H1 (cell line): ENCODE data around the gene PF4V1. TPM values are rescaled to one million over a fixed set of nuclear protein-coding genes. Genes with fewer than 3 reads are reported as not detected.

Source experiments
- CTCF ChIA-PET: fragments of 300-600 bp; sonication (Branson Sonifier 250); formaldehyde crosslinking; loops from one replicate; lab custom pipeline; 2021; ENCODE audit not compliant: partially characterized antibody; lab: Charles Lee
- POLR2A ChIA-PET: fragments of 300-600 bp; sonication (Branson Sonifier 250); formaldehyde crosslinking; loops from one replicate; lab custom pipeline; 2021; ENCODE audit warnings: inconsistent platforms; ENCODE audit not compliant: partially characterized antibody; lab: Charles Lee
- DNase-seq, 2 experiments: peaks; one replicate each; pipeline versions ENCODE4 v3.0.0 to v3.0.0-alpha.2; 2010 to 2022; ENCODE audit warnings: low spot score in 2 of 2, low read depth in 1 of 2, mixed read lengths in 1 of 2
- FAIRE-seq: peaks from 2 replicates; lab custom pipeline; 2011; peaks lifted over from hg19 to GRCh38; lab: Jason Lieb, UNC
- H2AFZ ChIP-seq: 2 replicates; pipeline ENCODE4 v1.8.1; 2012; ENCODE audit warnings: low read length, inconsistent platforms
- H2AK5ac ChIP-seq: 2 replicates; pipeline ENCODE4 v1.6.1; 2013; ENCODE audit warnings: low read depth, low read length
- H2BK120ac ChIP-seq: replicated peaks from 2 replicates; pipeline ENCODE3; 2013; ENCODE audit warnings: low read depth, low read length, inconsistent platforms
- H2BK12ac ChIP-seq: 2 replicates; pipeline ENCODE4 v1.6.1; 2013; ENCODE audit warnings: low read depth, low read length
- H2BK15ac ChIP-seq: 2 replicates; pipeline ENCODE4 v1.6.1; 2013; ENCODE audit warnings: low read length
- H2BK20ac ChIP-seq: 2 replicates; pipeline ENCODE4 v1.6.1; 2013; ENCODE audit warnings: low read length
- H2BK5ac ChIP-seq: 2 replicates; pipeline ENCODE4 v1.6.1; 2013; ENCODE audit warnings: low read depth, low read length
- H3K14ac ChIP-seq: 2 replicates; pipeline ENCODE4 v1.6.1; 2013; ENCODE audit warnings: inconsistent platforms; ENCODE audit not compliant: insufficient read length
- H3K18ac ChIP-seq: 2 replicates; pipeline ENCODE4 v1.6.1; 2013; ENCODE audit warnings: low read length; ENCODE audit errors: extremely low read depth
- H3K23ac ChIP-seq: 2 replicates; pipeline ENCODE4 v1.6.1; 2013; ENCODE audit warnings: inconsistent platforms; ENCODE audit not compliant: insufficient read length
- H3K23me2 ChIP-seq: 2 replicates; pipeline ENCODE4 v1.6.1; 2013; ENCODE audit warnings: low read depth, low read length
- H3K27ac ChIP-seq: 2 replicates; pipeline ENCODE4 v1.6.1; 2011; ENCODE audit warnings: low read depth, low read length, inconsistent platforms
- H3K27me3 ChIP-seq, 4 experiments: replicated peaks in 1 of 4; 1 replicate in 1 of 4; 2 replicates in 3 of 4; pipeline versions ENCODE4 v1.6.1 to v1.8.1; 2011 to 2013; ENCODE audit warnings: low read length in 3 of 4, mild to moderate bottlenecking in 3 of 4, inconsistent platforms in 2 of 4, mixed read lengths in 2 of 4, moderate library complexity in 1 of 4; ENCODE audit not compliant: control insufficient read depth in 3 of 4, insufficient read depth in 3 of 4; ENCODE audit errors: extremely low read depth in 1 of 4
- H3K36me3 ChIP-seq, 4 experiments: 2 replicates each; pipeline versions ENCODE4 v1.6.1 to v1.8.1; 2011 to 2013; ENCODE audit warnings: mild to moderate bottlenecking in 4 of 4, low read length in 3 of 4, moderate library complexity in 2 of 4, control low read depth in 1 of 4, inconsistent platforms in 1 of 4; ENCODE audit not compliant: insufficient read depth in 4 of 4, control insufficient read depth in 2 of 4
- H3K4ac ChIP-seq: replicated peaks from 2 replicates; pipeline ENCODE3; 2013; ENCODE audit warnings: low read length, low read depth, mixed read lengths, inconsistent platforms; ENCODE audit not compliant: insufficient read length
- H3K4me1 ChIP-seq, 4 experiments: replicated peaks in 1 of 4; 1 replicate in 1 of 4; 2 replicates in 3 of 4; pipeline versions ENCODE4 v1.6.1 to v1.8.1; 2011 to 2013; ENCODE audit warnings: low read length in 3 of 4, inconsistent platforms in 2 of 4, mixed read lengths in 1 of 4; ENCODE audit not compliant: insufficient read depth in 4 of 4, control insufficient read depth in 3 of 4
- H3K4me2 ChIP-seq, 2 experiments: 2 replicates each; pipeline versions ENCODE4 v1.6.1 to v1.8.1; 2011 to 2013; ENCODE audit warnings: low read depth in 2 of 2, low read length in 2 of 2, control low read depth in 1 of 2, inconsistent platforms in 1 of 2, mild to moderate bottlenecking in 1 of 2; ENCODE audit not compliant: insufficient read depth in 1 of 2
- H3K4me3 ChIP-seq, 4 experiments: fragments of 200-600, 300-600 bp in 1 of 4; sonication (generic), shearing (Covaris generic), sonication (Bioruptor Twin) in 1 of 4; 2 replicates each; pipeline versions ENCODE4 v1.5.1 to v1.8.1; 2011 to 2016; ENCODE audit warnings: low read length in 4 of 4, low read depth in 3 of 4, control low read depth in 2 of 4, inconsistent platforms in 2 of 4, mild to moderate bottlenecking in 2 of 4, mixed read lengths in 1 of 4, moderate library complexity in 1 of 4; ENCODE audit not compliant: insufficient read depth in 2 of 4; ENCODE audit errors: extremely low read depth in 1 of 4
- H3K56ac ChIP-seq: replicated peaks from 2 replicates; pipeline ENCODE3; 2013; ENCODE audit warnings: low read depth, mild to moderate bottlenecking, mixed read lengths, low read length, inconsistent platforms; ENCODE audit not compliant: insufficient read length
- H3K79me1 ChIP-seq: 2 replicates; pipeline ENCODE4 v1.6.1; 2013; ENCODE audit warnings: low read depth, low read length, control low read depth
- H3K79me2 ChIP-seq, 2 experiments: 2 replicates each; pipeline versions ENCODE4 v1.6.1 to v1.8.1; 2012 to 2013; ENCODE audit warnings: low read length in 2 of 2, mild to moderate bottlenecking in 2 of 2, inconsistent platforms in 1 of 2; ENCODE audit not compliant: insufficient read depth in 2 of 2, control insufficient read depth in 1 of 2
- H3K9ac ChIP-seq, 4 experiments: replicated peaks in 1 of 4; 1 replicate in 1 of 4; 2 replicates in 3 of 4; pipeline versions ENCODE4 v1.6.1 to v1.8.1; 2011 to 2013; ENCODE audit warnings: low read depth in 3 of 4, low read length in 3 of 4, control low read depth in 2 of 4, mild to moderate bottlenecking in 2 of 4, moderate library complexity in 2 of 4, inconsistent platforms in 1 of 4; ENCODE audit errors: extremely low read depth in 1 of 4
- H3K9me3 ChIP-seq, 2 experiments: 2 replicates each; pipeline versions ENCODE4 v1.6.1 to v1.8.1; 2012 to 2013; ENCODE audit warnings: mild to moderate bottlenecking in 2 of 2, moderate library complexity in 2 of 2, control low read depth in 1 of 2, inconsistent platforms in 1 of 2, low read depth in 1 of 2, low read length in 1 of 2, mixed read lengths in 1 of 2; ENCODE audit not compliant: insufficient read depth in 2 of 2
- H4K20me1 ChIP-seq, 2 experiments: replicated peaks in 1 of 2; 2 replicates each; pipeline versions ENCODE3 to v1.8.1; 2011 to 2013; ENCODE audit warnings: inconsistent platforms in 2 of 2, low read length in 2 of 2, mild to moderate bottlenecking in 1 of 2; ENCODE audit not compliant: insufficient read depth in 2 of 2, control insufficient read depth in 1 of 2
- H4K5ac ChIP-seq: 2 replicates; pipeline ENCODE4 v1.6.1; 2013; ENCODE audit warnings: low read length, low read depth, mixed read lengths, inconsistent platforms; ENCODE audit not compliant: insufficient read length
- H4K8ac ChIP-seq: 2 replicates; pipeline ENCODE4 v1.8.0; 2013; ENCODE audit warnings: mild to moderate bottlenecking, moderate library complexity, low read length, inconsistent platforms; ENCODE audit not compliant: insufficient read depth; ENCODE audit errors: extremely low read depth
- H4K91ac ChIP-seq: replicated peaks from 2 replicates; pipeline ENCODE3; 2013; ENCODE audit warnings: low read length, mixed read lengths, inconsistent platforms; ENCODE audit not compliant: insufficient read length
- WGBS, 2 experiments: shearing (Covaris generic) in 1 of 2; methylation state at CpG; one replicate each; pipeline versions ENCODE4 v1.1.6 to v1.1.7; 2013 to 2015; ENCODE audit warnings: low lambda C conversion rate in 2 of 2, mixed read lengths in 2 of 2, inconsistent platforms in 1 of 2, low coverage in 1 of 2, missing lambda C conversion rate in 1 of 2; ENCODE audit not compliant: insufficient replicate concordance in 2 of 2, insufficient coverage in 1 of 2, insufficient read length in 1 of 2; ENCODE audit errors: extremely low coverage in 1 of 2, missing lambda C conversion rate in 1 of 2; 5-methylcytosine and 5-hydroxymethylcytosine counted together
- polyA plus RNA-seq, 7 experiments: library from polyadenylated mRNA; depleted of rRNA in 3 of 7; stranded (reverse) in 5 of 7; unstranded in 2 of 7; fragments of >200 nt in 5 of 7; fragments of 200-250 nt in 2 of 7; gene quantifications; 1 replicate in 5 of 7; 2 replicates in 1 of 7; 4 replicates in 1 of 7; pipeline versions ENCODE4 v1.2.1 to v1.2.3, GENCODE V29; 2011 to 2013; ENCODE audit warnings: missing spikeins in 2 of 7, mixed read lengths in 2 of 7
- total RNA-seq: library from RNA; stranded (reverse); fragmentation: NEBNext Ultra II Directional; extraction: Animal tissue kit (Norgen Biotek cat#: 25700); gene quantifications from 2 replicates; pipeline ENCODE4 v1.2.1, GENCODE V29; 2021

Gene PF4V1
- total and polyA plus RNA-seq, 2 of the 8 experiments (the other 6 are each of a cell fraction or from before 2014, with no cell fraction given) = not detected

GRCh38 chr4:73867783-73868182 is 14.7 kb downstream of the PF4V1 start:
- Histone ChIP-seq H3K36me3 (no peaks in the 10 kb centered on the region), H2BK15ac (no peak overlapping the region), H3K14ac (no peak overlapping the region), H2BK12ac (no peak overlapping the region), H3K79me1 (no peaks in the 10 kb centered on the region), H4K8ac (no peak overlapping the region), H3K4me3 (no peak overlapping the region), H3K4ac (no peak overlapping the region), H2AK5ac (no peak overlapping the region), H3K4me2 (no peak overlapping the region; a peak in 1 of 4 replicates), H4K20me1 (no peaks in the 10 kb centered on the region), H3K79me2 (no peaks in the 10 kb centered on the region), H3K9ac (no peak overlapping the region), H3K18ac (no peak overlapping the region), H3K27me3 (peaks cover 0 to 22% (median 11%) of the 10 kb centered on the region in 4 experiments; a peak in 6 of 7 replicates), H4K5ac (no peak overlapping the region), H3K23ac (no peak overlapping the region), H3K27ac (no peak overlapping the region), H3K4me1 (peaks cover 0 to 4% (median 2%) of the 10 kb centered on the region in 4 experiments; a peak in 3 of 7 replicates), H2BK20ac (no peak overlapping the region), H2BK120ac (no peak overlapping the region), H3K56ac (no peak overlapping the region), H2BK5ac (no peak overlapping the region), H3K9me3 (no peaks in the 10 kb centered on the region), H4K91ac (no peak overlapping the region), H3K23me2 (peaks cover 5% of the 10 kb centered on the region; the same call in 1 of the 2 replicates), H2AFZ (no peak overlapping the region)
- no peak for DNase-seq
- ChIA-PET POLR2A (no interaction called here), CTCF (interaction anchor here (0.7 to 3.2 kb wide), 6 partner anchors 11 to 296 kb away, joined by 3 to 19 read pairs (median 4); no protein-coding TSS in a partner anchor)
- no peak for FAIRE-seq
- WGBS, 2 experiments = 78% methylated on average over 3 of the region's 3 CpGs; no CpG with 5 or more reads in 1 of the 2 experiments
